Endothelial cell of hepatic sinusoid (primary cell): ENCODE data around the gene ERBB4.

ENCODE experiments used
- in situ Hi-C: cut with HindIII; loops from 2 replicates; pipeline ENCODE4 v1.10.0; 2017; ENCODE audit warnings: low sequenced_read_pairs

Gene ERBB4

GRCh38 chr2:211447548-211447947 is 1091.1 kb downstream of the ERBB4 start:
- in situ Hi-C loops, result no loop called here

- in situ Hi-C loops, result no loop called here
Measured at GRCh38 chr2:211440107-211440506, 1098.5 kb downstream of the ERBB4 start.

- in situ Hi-C loops, result no loop called here
Measured at GRCh38 chr2:211439011-211439410, 1099.6 kb downstream of the ERBB4 start.

GRCh38 chr2:211437396-211437795 is 1101.2 kb downstream of the ERBB4 start:
- in situ Hi-C loops, result no loop called here

GRCh38 chr2:211436182-211436581 is 1102.4 kb downstream of the ERBB4 start:
- in situ Hi-C loops, result no loop called here

- in situ Hi-C loops, result no loop called here
Measured at GRCh38 chr2:211435331-211435730, 1103.3 kb downstream of the ERBB4 start.

GRCh38 chr2:211434773-211435172 is 1103.8 kb downstream of the ERBB4 start:
- in situ Hi-C loops, result no loop called here

GRCh38 chr2:211429256-211429920 is 1109.2 kb downstream of the ERBB4 start:
- in situ Hi-C loops, result loop anchor here (5.0 kb wide), 1 partner anchor 57 kb away; no protein-coding TSS in a partner anchor

- in situ Hi-C loops, result loop anchor here (5.0 kb wide), 1 partner anchor 54 kb away; no protein-coding TSS in a partner anchor
Measured at GRCh38 chr2:211426240-211426639, 1112.4 kb downstream of the ERBB4 start.

GRCh38 chr2:211423018-211423417 is 1115.6 kb downstream of the ERBB4 start:
- in situ Hi-C loops, result no loop called here

- in situ Hi-C loops, result no loop called here
Measured at GRCh38 chr2:211417544-211417943, 1121.1 kb downstream of the ERBB4 start.

- in situ Hi-C loops, result no loop called here
Measured at GRCh38 chr2:211416373-211416772, 1122.2 kb downstream of the ERBB4 start.

GRCh38 chr2:211413746-211414145 is 1124.9 kb downstream of the ERBB4 start:
- in situ Hi-C loops, result no loop called here

- in situ Hi-C loops, result no loop called here
Measured at GRCh38 chr2:211408483-211408891, 1130.1 kb downstream of the ERBB4 start.

GRCh38 chr2:211407076-211407475 is 1131.5 kb downstream of the ERBB4 start:
- in situ Hi-C loops, result no loop called here

- in situ Hi-C loops, result no loop called here
Measured at GRCh38 chr2:211405036-211405435, 1133.6 kb downstream of the ERBB4 start.

GRCh38 chr2:211404098-211404497 is 1134.5 kb downstream of the ERBB4 start:
- in situ Hi-C loops, result no loop called here

GRCh38 chr2:211401328-211401727 is 1137.3 kb downstream of the ERBB4 start:
- in situ Hi-C loops, result no loop called here

GRCh38 chr2:211397764-211398163 is 1140.8 kb downstream of the ERBB4 start:
- in situ Hi-C loops, result no loop called here

- in situ Hi-C loops, result no loop called here
Measured at GRCh38 chr2:211396815-211397214, 1141.8 kb downstream of the ERBB4 start.

- in situ Hi-C loops, result no loop called here
Measured at GRCh38 chr2:211391189-211391567, 1147.4 kb downstream of the ERBB4 start.

- in situ Hi-C loops, result no loop called here
Measured at GRCh38 chr2:211390536-211391188, 1147.9 kb downstream of the ERBB4 start.
